ENCODE results near the gene CDKAL1.

GRCh38 chr6:21102201-21102600 lies 567.9 kb downstream of the CDKAL1 start:
- TF ChIP-seq MXI1 (IDR thresholded peaks at IDR 0.05; ENCODE audit: low read depth, low read length) (no peak), SPI1 (IDR thresholded peaks at IDR 0.05; ENCODE audit: borderline replicate concordance, low read depth, low read length) (no peak), ZNF77 (CRISPR knock-in tag; IDR thresholded peaks at IDR 0.05) (no peak), NR2C2 (CRISPR knock-in tag; IDR thresholded peaks at IDR 0.05) (no peak), NR2C2 (tag; IDR thresholded peaks at IDR 0.05) (no peak), ZFX (CRISPR knock-in tag; IDR thresholded peaks at IDR 0.05) (no peak), RB1 (IDR thresholded peaks at IDR 0.05; ENCODE audit: low read depth) (no peak), KDM2B (CRISPR knock-in tag; IDR thresholded peaks at IDR 0.05) (no peak)

Data from K562 (cell line).